ENCODE measurements around the gene LAMP2.

DNA sequence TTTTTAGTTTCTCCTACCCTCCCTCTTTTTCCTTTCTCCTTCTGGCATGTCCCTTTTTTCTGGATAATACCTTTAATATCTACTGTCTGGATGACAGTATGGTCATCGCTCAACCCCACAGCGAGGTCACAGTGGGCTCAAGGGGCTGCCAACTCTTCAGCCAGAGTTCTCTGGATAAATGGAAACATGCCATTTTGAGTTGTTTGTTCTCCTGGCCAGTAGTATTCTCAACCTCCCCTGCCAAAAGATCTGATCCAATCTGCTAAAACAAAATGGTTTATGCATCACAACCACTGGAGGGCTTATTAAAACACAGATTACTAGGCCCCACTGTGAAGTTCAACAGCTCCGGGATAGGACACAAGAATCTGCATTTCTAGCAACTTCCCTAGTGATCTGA, 5.0 kb upstream of the LAMP2 start:
- TF ChIP-seq CTCF (IDR thresholded peaks at IDR 0.05) (no peak), POLR2AphosphoS5 (IDR thresholded peaks at IDR 0.05) (no peak)
